GM23338 (cell line): ENCODE data around the gene SMOC2. TPM values are rescaled to one million over a fixed set of nuclear protein-coding genes. Genes with fewer than 3 reads are reported as not detected.

Experiments used
- ATAC-seq: fragments of 200-7000 bp; cut with Tn5 transposase; 3 replicates; pipeline ENCODE4 v1.9.1; 2020
- DNase-seq: peaks from one replicate; pipeline ENCODE4 v3.0.0-alpha.2; 2015; ENCODE audit warnings: low spot score
- H2AFZ ChIP-seq: fragments of 200-600 bp; sonication (generic); 2 replicates; pipeline ENCODE4 v1.8.0; 2016; ENCODE audit warnings: antibody characterized with exemption, mild to moderate bottlenecking, moderate library complexity
- H3F3A ChIP-seq: fragments of 200-600 bp; sonication (generic); replicated peaks from 2 replicates; pipeline ENCODE4 v1.8.0; 2017; ENCODE audit warnings: antibody characterized with exemption, mixed run types, low read depth
- H3K27ac ChIP-seq: fragments of 200-600 bp; sonication (generic); 2 replicates; pipeline ENCODE4 v1.6.1; 2016; ENCODE audit warnings: low read depth
- H3K27me3 ChIP-seq: fragments of 200-600 bp; sonication (generic); 2 replicates; pipeline ENCODE4 v1.8.0; 2016; ENCODE audit warnings: mild to moderate bottlenecking, mixed run types, moderate library complexity; ENCODE audit not compliant: insufficient read depth
- H3K36me3 ChIP-seq: fragments of 200-600 bp; sonication (generic); 2 replicates; pipeline ENCODE4 v1.8.0; 2016; ENCODE audit warnings: mild to moderate bottlenecking; ENCODE audit not compliant: insufficient read depth
- H3K4me1 ChIP-seq: fragments of 200-600 bp; sonication (generic); 2 replicates; pipeline ENCODE4 v1.8.0; 2016; ENCODE audit warnings: mild to moderate bottlenecking, moderate library complexity; ENCODE audit not compliant: insufficient read depth
- H3K4me2 ChIP-seq: fragments of 200-600 bp; sonication (generic); 2 replicates; pipeline ENCODE4 v1.7.1; 2017; ENCODE audit warnings: mixed run types
- H3K4me3 ChIP-seq: fragments of 200-600 bp; sonication (generic); 2 replicates; pipeline ENCODE4 v1.6.1; 2016; ENCODE audit warnings: mixed run types
- H3K79me2 ChIP-seq: fragments of 200-600 bp; sonication (generic); replicated peaks from 2 replicates; pipeline ENCODE4 v1.8.0; 2017; ENCODE audit warnings: mild to moderate bottlenecking; ENCODE audit not compliant: insufficient read depth
- H3K9me2 ChIP-seq: fragments of 200-600 bp; sonication (generic); 2 replicates; pipeline ENCODE4 v1.8.0; 2017; ENCODE audit not compliant: insufficient read depth
- H4K20me1 ChIP-seq: fragments of 200-600 bp; sonication (generic); replicated peaks from 2 replicates; pipeline ENCODE4 v1.8.0; 2017; ENCODE audit warnings: mild to moderate bottlenecking; ENCODE audit not compliant: insufficient read depth
- H3K27ac Mint-ChIP-seq: 2 replicates; pipeline ENCODE4 v1.8.0; 2020; ENCODE audit warnings: inconsistent platforms, mild to moderate bottlenecking, moderate library complexity, mixed read lengths
- H3K27me3 Mint-ChIP-seq: 3 replicates; pipeline ENCODE4 v1.8.0; 2022; ENCODE audit warnings: low read depth, mild to moderate bottlenecking, moderate library complexity, mixed read lengths, inconsistent platforms; ENCODE audit not compliant: insufficient read depth, poor library complexity
- H3K36me3 Mint-ChIP-seq: 3 replicates; pipeline ENCODE4 v1.8.0; 2021; ENCODE audit warnings: low read depth, mild to moderate bottlenecking, inconsistent platforms, moderate library complexity, mixed read lengths
- H3K4me1 Mint-ChIP-seq: 3 replicates; pipeline ENCODE4 v1.8.0; 2020; ENCODE audit warnings: mild to moderate bottlenecking, inconsistent platforms, mixed read lengths
- H3K4me3 Mint-ChIP-seq: 3 replicates; pipeline ENCODE4 v1.8.0; 2021; ENCODE audit warnings: moderate library complexity, mild to moderate bottlenecking, inconsistent platforms, mixed read lengths
- H3K9me3 Mint-ChIP-seq: 3 replicates; pipeline ENCODE4 v1.8.0; 2020; ENCODE audit warnings: moderate library complexity, mild to moderate bottlenecking, inconsistent platforms, mixed read lengths
- CREB1 ChIP-seq: fragments of 250-450 bp; sonication (Bioruptor Pico); IDR thresholded peaks from 2 replicates; pipeline ENCODE4 v1.5.0; 2020; ENCODE audit warnings: low read depth, mild to moderate bottlenecking, moderate library complexity
- CTCF ChIP-seq, 2 experiments: fragments of 200-600 bp in 1 of 2; sonication (generic) in 1 of 2; conservative IDR thresholded peaks; 2 replicates each; pipeline versions ENCODE4 v1.5.1 to v1.6.1; 2016 to 2017; ENCODE audit warnings: antibody characterized with exemption in 2 of 2, low read depth in 2 of 2, mild to moderate bottlenecking in 2 of 2, moderate library complexity in 1 of 2
- EZH2phosphoT487 ChIP-seq: fragments of 200-600 bp; sonication (generic); IDR thresholded peaks from one replicate; pipeline ENCODE4 v1.8.1; 2018; ENCODE audit warnings: antibody characterized with exemption; ENCODE audit not compliant: unreplicated experiment
- JUNB ChIP-seq: IDR thresholded peaks from one replicate; pipeline ENCODE4 v1.6.1; 2016; ENCODE audit warnings: antibody characterized with exemption; ENCODE audit not compliant: unreplicated experiment
- NANOG ChIP-seq: IDR thresholded peaks from 2 replicates; pipeline ENCODE4 v1.6.1; 2016; ENCODE audit warnings: antibody characterized with exemption, borderline replicate concordance
- STAT1 ChIP-seq: IDR thresholded peaks from one replicate; pipeline ENCODE4 v1.6.1; 2016; ENCODE audit warnings: antibody characterized with exemption; ENCODE audit not compliant: unreplicated experiment
- ZNF462 ChIP-seq: fragments of 250-450 bp; sonication (Bioruptor Pico); IDR thresholded peaks from 2 replicates; pipeline ENCODE4 v1.5.0; 2020; ENCODE audit warnings: mild to moderate bottlenecking, moderate library complexity
- polyA plus RNA-seq: library from polyadenylated mRNA; unstranded; fragments of >200 nt; fragmentation: Nextera tagmentation; extraction: Ambion mirVana; gene quantifications from 2 replicates; pipeline ENCODE4 v1.2.1, GENCODE V29; 2016
- total RNA-seq: library from RNA; depleted of rRNA; stranded (reverse); fragments of >200 nt; shearing (Covaris generic); gene quantifications from 2 replicates; pipeline ENCODE4 v1.2.3, GENCODE V29; 2014

Gene SMOC2
- total and polyA plus RNA-seq, 2 experiments from 2014 or later: 4.3 to 6.5 TPM

GRCh38 chr6:168575346-168576098, 134.5 kb downstream of the SMOC2 start (continued):
- TF ChIP-seq ZNF462 (CRISPR knock-in tag): no peak
- no peak for TF ChIP-seq CTCF (conservative IDR thresholded peaks at IDR 0.05; ENCODE audit: low read depth in 2 of 2)
- no peak for TF ChIP-seq JUNB

- Mint-ChIP-seq H3K36me3 (no peaks in the 10 kb centered on the region; the same call in 2 of the 3 replicates), H3K9me3 (no peaks in the 10 kb centered on the region), H3K4me3 (no peak overlapping the region), H3K27me3 (peaks cover 6% of the 10 kb centered on the region), H3K4me1 (peaks cover 15% of the 10 kb centered on the region), H3K27ac (no peak overlapping the region)
- no peak for DNase-seq
- Histone ChIP-seq H3K79me2 (no peaks in the 10 kb centered on the region), H3K27ac (no peak overlapping the region), H3K27me3 (no peaks in the 10 kb centered on the region), H3K9me2 (no peaks in the 10 kb centered on the region), H2AFZ (no peak overlapping the region), H4K20me1 (no peaks in the 10 kb centered on the region), H3K4me3 (no peak overlapping the region), H3F3A (no peaks in the 10 kb centered on the region), H3K4me2 (no peak overlapping the region), H3K36me3 (no peaks in the 10 kb centered on the region), H3K4me1 (no peaks in the 10 kb centered on the region)
- no peak for ATAC-seq
- TF ChIP-seq STAT1: no peak
- no peak for TF ChIP-seq NANOG
- no peak for TF ChIP-seq JUNB
- no peak for TF ChIP-seq ZNF462 (CRISPR knock-in tag)
- TF ChIP-seq CREB1 (CRISPR knock-in tag): no peak
- TF ChIP-seq EZH2phosphoT487: no peak
Measured at GRCh38 chr6:168576388-168576787, 135.4 kb downstream of the SMOC2 start.
